Measurements from ENCODE around the gene GRM2.

- no peak for TF ChIP-seq EZH2 (IDR thresholded peaks at IDR 0.05; ENCODE audit: insufficient read depth, poor library complexity, severe bottlenecking)
- no peak for TF ChIP-seq EZH2phosphoT487 (IDR thresholded peaks at IDR 0.05; ENCODE audit: insufficient read depth, low read depth)
These were observed 26.7 kb upstream of the GRM2 start for GRCh38 chr3:51680196-51680595.

Data from GM23248 (cell line).